K562 (cell line): ENCODE results near the gene MRGPRD. TPM values are rescaled to one million over a fixed set of nuclear protein-coding genes. Genes with fewer than 3 reads are reported as not detected.

ENCODE experiments used
- GMEB1 ChIP-seq: fragments of 250-450 bp; sonication (Bioruptor Pico); IDR thresholded peaks from 2 replicates; pipeline ENCODE4 v1.4.0; 2020; ENCODE audit warnings: mild to moderate bottlenecking
- ZNF696 ChIP-seq: fragments of 250-450 bp; sonication (Bioruptor Pico); conservative IDR thresholded peaks from 2 replicates; pipeline ENCODE4 v1.4.0; 2020; ENCODE audit warnings: mild to moderate bottlenecking, moderate library complexity
- polyA plus RNA-seq, 8 experiments: library from polyadenylated mRNA; depleted of rRNA in 4 of 8; stranded (reverse) in 5 of 8; unstranded in 3 of 8; fragments of >200 nt; fragmentation: Nextera tagmentation in 2 of 8; fragmentation: Illumina TruSeq in 1 of 8; extraction: Ambion mirVana in 2 of 8; extraction: Trizol in 1 of 8; gene quantifications; 2 replicates each; pipeline versions ENCODE4 v1.2.1 to v1.2.3, GENCODE V29; 2011 to 2014; ENCODE audit warnings: inconsistent platforms in 1 of 8, missing spikeins in 1 of 8
- total RNA-seq, 7 experiments: library from RNA; depleted of rRNA in 6 of 7; stranded (reverse); fragments of >200 nt in 6 of 7; fragmentation: Illumina TruSeq in 2 of 7; extraction: Trizol in 2 of 7; gene quantifications; 2 replicates each; pipeline versions ENCODE4 v1.2.1 to v1.2.3, GENCODE V29; 2011 to 2021; ENCODE audit warnings: low replicate concordance in 1 of 7
- TF ChIP-seq, protein P1 (sequence below): fragments of 200-600 bp; sonication (generic); IDR thresholded peaks from one replicate; pipeline ENCODE4 v1.6.1; 2012; ENCODE audit warnings: mild to moderate bottlenecking, low read depth, low read length, inconsistent platforms

The MRGPRD gene
- total and polyA plus RNA-seq, 9 of the 15 experiments (the other 6 are each of a cell fraction or from before 2014, with no cell fraction given), result not detected

GRCh38 chr11:69005183-69005630 lies 24.4 kb upstream of the MRGPRD start (continued):
- TF ChIP-seq GMEB1 (CRISPR knock-in tag), result no peak
- no peak for TF ChIP-seq ZNF696
- TF ChIP-seq, protein P1, sequence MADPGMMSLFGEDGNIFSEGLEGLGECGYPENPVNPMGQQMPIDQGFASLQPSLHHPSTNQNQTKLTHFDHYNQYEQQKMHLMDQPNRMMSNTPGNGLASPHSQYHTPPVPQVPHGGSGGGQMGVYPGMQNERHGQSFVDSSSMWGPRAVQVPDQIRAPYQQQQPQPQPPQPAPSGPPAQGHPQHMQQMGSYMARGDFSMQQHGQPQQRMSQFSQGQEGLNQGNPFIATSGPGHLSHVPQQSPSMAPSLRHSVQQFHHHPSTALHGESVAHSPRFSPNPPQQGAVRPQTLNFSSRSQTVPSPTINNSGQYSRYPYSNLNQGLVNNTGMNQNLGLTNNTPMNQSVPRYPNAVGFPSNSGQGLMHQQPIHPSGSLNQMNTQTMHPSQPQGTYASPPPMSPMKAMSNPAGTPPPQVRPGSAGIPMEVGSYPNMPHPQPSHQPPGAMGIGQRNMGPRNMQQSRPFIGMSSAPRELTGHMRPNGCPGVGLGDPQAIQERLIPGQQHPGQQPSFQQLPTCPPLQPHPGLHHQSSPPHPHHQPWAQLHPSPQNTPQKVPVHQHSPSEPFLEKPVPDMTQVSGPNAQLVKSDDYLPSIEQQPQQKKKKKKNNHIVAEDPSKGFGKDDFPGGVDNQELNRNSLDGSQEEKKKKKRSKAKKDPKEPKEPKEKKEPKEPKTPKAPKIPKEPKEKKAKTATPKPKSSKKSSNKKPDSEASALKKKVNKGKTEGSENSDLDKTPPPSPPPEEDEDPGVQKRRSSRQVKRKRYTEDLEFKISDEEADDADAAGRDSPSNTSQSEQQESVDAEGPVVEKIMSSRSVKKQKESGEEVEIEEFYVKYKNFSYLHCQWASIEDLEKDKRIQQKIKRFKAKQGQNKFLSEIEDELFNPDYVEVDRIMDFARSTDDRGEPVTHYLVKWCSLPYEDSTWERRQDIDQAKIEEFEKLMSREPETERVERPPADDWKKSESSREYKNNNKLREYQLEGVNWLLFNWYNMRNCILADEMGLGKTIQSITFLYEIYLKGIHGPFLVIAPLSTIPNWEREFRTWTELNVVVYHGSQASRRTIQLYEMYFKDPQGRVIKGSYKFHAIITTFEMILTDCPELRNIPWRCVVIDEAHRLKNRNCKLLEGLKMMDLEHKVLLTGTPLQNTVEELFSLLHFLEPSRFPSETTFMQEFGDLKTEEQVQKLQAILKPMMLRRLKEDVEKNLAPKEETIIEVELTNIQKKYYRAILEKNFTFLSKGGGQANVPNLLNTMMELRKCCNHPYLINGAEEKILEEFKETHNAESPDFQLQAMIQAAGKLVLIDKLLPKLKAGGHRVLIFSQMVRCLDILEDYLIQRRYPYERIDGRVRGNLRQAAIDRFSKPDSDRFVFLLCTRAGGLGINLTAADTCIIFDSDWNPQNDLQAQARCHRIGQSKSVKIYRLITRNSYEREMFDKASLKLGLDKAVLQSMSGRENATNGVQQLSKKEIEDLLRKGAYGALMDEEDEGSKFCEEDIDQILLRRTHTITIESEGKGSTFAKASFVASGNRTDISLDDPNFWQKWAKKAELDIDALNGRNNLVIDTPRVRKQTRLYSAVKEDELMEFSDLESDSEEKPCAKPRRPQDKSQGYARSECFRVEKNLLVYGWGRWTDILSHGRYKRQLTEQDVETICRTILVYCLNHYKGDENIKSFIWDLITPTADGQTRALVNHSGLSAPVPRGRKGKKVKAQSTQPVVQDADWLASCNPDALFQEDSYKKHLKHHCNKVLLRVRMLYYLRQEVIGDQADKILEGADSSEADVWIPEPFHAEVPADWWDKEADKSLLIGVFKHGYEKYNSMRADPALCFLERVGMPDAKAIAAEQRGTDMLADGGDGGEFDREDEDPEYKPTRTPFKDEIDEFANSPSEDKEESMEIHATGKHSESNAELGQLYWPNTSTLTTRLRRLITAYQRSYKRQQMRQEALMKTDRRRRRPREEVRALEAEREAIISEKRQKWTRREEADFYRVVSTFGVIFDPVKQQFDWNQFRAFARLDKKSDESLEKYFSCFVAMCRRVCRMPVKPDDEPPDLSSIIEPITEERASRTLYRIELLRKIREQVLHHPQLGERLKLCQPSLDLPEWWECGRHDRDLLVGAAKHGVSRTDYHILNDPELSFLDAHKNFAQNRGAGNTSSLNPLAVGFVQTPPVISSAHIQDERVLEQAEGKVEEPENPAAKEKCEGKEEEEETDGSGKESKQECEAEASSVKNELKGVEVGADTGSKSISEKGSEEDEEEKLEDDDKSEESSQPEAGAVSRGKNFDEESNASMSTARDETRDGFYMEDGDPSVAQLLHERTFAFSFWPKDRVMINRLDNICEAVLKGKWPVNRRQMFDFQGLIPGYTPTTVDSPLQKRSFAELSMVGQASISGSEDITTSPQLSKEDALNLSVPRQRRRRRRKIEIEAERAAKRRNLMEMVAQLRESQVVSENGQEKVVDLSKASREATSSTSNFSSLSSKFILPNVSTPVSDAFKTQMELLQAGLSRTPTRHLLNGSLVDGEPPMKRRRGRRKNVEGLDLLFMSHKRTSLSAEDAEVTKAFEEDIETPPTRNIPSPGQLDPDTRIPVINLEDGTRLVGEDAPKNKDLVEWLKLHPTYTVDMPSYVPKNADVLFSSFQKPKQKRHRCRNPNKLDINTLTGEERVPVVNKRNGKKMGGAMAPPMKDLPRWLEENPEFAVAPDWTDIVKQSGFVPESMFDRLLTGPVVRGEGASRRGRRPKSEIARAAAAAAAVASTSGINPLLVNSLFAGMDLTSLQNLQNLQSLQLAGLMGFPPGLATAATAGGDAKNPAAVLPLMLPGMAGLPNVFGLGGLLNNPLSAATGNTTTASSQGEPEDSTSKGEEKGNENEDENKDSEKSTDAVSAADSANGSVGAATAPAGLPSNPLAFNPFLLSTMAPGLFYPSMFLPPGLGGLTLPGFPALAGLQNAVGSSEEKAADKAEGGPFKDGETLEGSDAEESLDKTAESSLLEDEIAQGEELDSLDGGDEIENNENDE, result no peak
- TF ChIP-seq, all 486 proteins: peak for 0
